Measurements from ENCODE around the gene NUS1.

GRCh38 chr6:117637770-117638169, 37.5 kb upstream of the NUS1 start:
- TF ChIP-seq EZH2 (IDR thresholded peaks at IDR 0.05; ENCODE audit: insufficient read depth, poor library complexity, severe bottlenecking) (no peak), EZH2phosphoT487 (IDR thresholded peaks at IDR 0.05; ENCODE audit: insufficient read depth, low read depth) (no peak)
